Osteoblast (primary cell): Measurements from ENCODE around the gene SESN3. TPM values are rescaled to one million over a fixed set of nuclear protein-coding genes. Genes with fewer than 3 reads are reported as not detected.
"Not testable (repeated sequence)": the region's sequence is repeated elsewhere in the genome, so short reads cannot be mapped to it uniquely, and the experiment has no call there.

ENCODE experiments used
- DNase-seq: peaks from one replicate; pipeline ENCODE4 v3.0.0; 2011; ENCODE audit warnings: low spot score, mixed read lengths; ENCODE audit not compliant: insufficient read length; ENCODE audit errors: missing footprints
- H2AFZ ChIP-seq: 2 replicates; pipeline ENCODE4 v1.6.0; 2011; ENCODE audit warnings: mild to moderate bottlenecking, low read length
- H3K27ac ChIP-seq: 2 replicates; pipeline ENCODE4 v1.5.1; 2011; ENCODE audit warnings: mild to moderate bottlenecking, low read depth, low read length, moderate library complexity
- H3K27me3 ChIP-seq: 2 replicates; pipeline ENCODE4 v1.6.0; 2012; ENCODE audit warnings: mild to moderate bottlenecking, control low read depth, inconsistent platforms, low read length, moderate library complexity; ENCODE audit not compliant: insufficient read depth
- H3K36me3 ChIP-seq: 2 replicates; pipeline ENCODE4 v1.5.1; 2011; ENCODE audit warnings: mild to moderate bottlenecking, low read length, control low read depth, moderate library complexity; ENCODE audit not compliant: insufficient read depth
- H3K4me1 ChIP-seq: 2 replicates; pipeline ENCODE4 v1.5.1; 2011; ENCODE audit warnings: mild to moderate bottlenecking, low read length, control low read depth, moderate library complexity; ENCODE audit not compliant: insufficient read depth
- H3K4me2 ChIP-seq: 2 replicates; pipeline ENCODE4 v1.6.0; 2011; ENCODE audit warnings: mild to moderate bottlenecking, low read length; ENCODE audit not compliant: insufficient read depth
- H3K4me3 ChIP-seq: fragments of 200-600 bp; sonication (generic); 3 replicates; pipeline ENCODE4 v1.5.1; 2012; ENCODE audit warnings: mild to moderate bottlenecking, low read length, inconsistent platforms; ENCODE audit not compliant: insufficient read depth
- H3K79me2 ChIP-seq: 2 replicates; pipeline ENCODE4 v1.6.0; 2012; ENCODE audit warnings: mild to moderate bottlenecking, low read length, control low read depth, inconsistent platforms; ENCODE audit not compliant: insufficient read depth
- H3K9me3 ChIP-seq: 2 replicates; pipeline ENCODE4 v1.5.1; 2011; ENCODE audit warnings: low read depth, low read length, control low read depth
- H4K20me1 ChIP-seq: 2 replicates; pipeline ENCODE4 v1.6.0; 2012; ENCODE audit warnings: mild to moderate bottlenecking, low read length, control low read depth; ENCODE audit not compliant: insufficient read depth
- CTCF ChIP-seq: IDR thresholded peaks from 2 replicates; pipeline ENCODE4 v1.5.1; 2011; ENCODE audit warnings: mild to moderate bottlenecking, low read depth, low read length, moderate library complexity; ENCODE audit errors: extremely low read depth
- total RNA-seq: library from RNA; depleted of rRNA; stranded (reverse); fragments of >200 nt; gene quantifications from 2 replicates; pipeline ENCODE4 v1.2.3, GENCODE V29; 2012

Gene SESN3
- 24.6 and 33.3 TPM in 2 replicates for total RNA-seq

GRCh38 chr11:95231127-95231880, at the start of gene SESN3:
Gene SESN3, minus strand, starts transcription at chr11:95231202. Its CDS starts 342 bp downstream, at chr11:95230860.
- peaks cover 30% of the 10 kb centered on the region for H3K4me1 ChIP-seq
- peak within 1 kb of the TSS; percentile 92 for H2AFZ ChIP-seq
- no peaks in the 10 kb centered on the region for H3K9me3 ChIP-seq
- no peaks in the 10 kb centered on the region for H3K79me2 ChIP-seq
- peak within 1 kb of the TSS; percentile 94 for H3K4me2 ChIP-seq
- peak; percentile 96 for DNase-seq
- no peak for TF ChIP-seq CTCF
- H3K4me3 ChIP-seq: peak within 1 kb of the TSS; percentile 81
- H3K27me3 ChIP-seq: no peaks in the 10 kb centered on the region
- no peaks in the 10 kb centered on the region for H4K20me1 ChIP-seq
- H3K36me3 ChIP-seq: no peaks in the 10 kb centered on the region
- H3K27ac ChIP-seq: peak within 1 kb of the TSS; percentile 44

GRCh38 chr11:95279921-95280868, 49.2 kb upstream of the SESN3 start:
- no peak for DNase-seq

GRCh38 chr11:95277868-95278267, 46.9 kb upstream of the SESN3 start:
- DNase-seq: no peak
- Histone ChIP-seq H3K4me1 (peaks cover 2% of the 10 kb centered on the region), H2AFZ (no peak overlapping the region), H3K27ac (no peak overlapping the region), H3K4me2 (no peak overlapping the region), H3K27me3 (peaks cover 3% of the 10 kb centered on the region), H4K20me1 (no peaks in the 10 kb centered on the region), H3K4me3 (no peak overlapping the region), H3K36me3 (no peaks in the 10 kb centered on the region), H3K79me2 (no peaks in the 10 kb centered on the region), H3K9me3 (no peaks in the 10 kb centered on the region)
- TF ChIP-seq CTCF: no peak

More at GRCh38 chr11:95279921-95280868, 49.2 kb upstream of the SESN3 start:
- TF ChIP-seq CTCF: no peak
- H2AFZ ChIP-seq: no peak overlapping the region
- H3K27ac ChIP-seq: no peak overlapping the region
- H3K36me3 ChIP-seq: no peaks in the 10 kb centered on the region
- no peak overlapping the region for H3K4me2 ChIP-seq
- no peaks in the 10 kb centered on the region for H4K20me1 ChIP-seq
- no peaks in the 10 kb centered on the region for H3K79me2 ChIP-seq
- peaks cover 2% of the 10 kb centered on the region for H3K4me1 ChIP-seq
- no peak overlapping the region for H3K4me3 ChIP-seq
- H3K27me3 ChIP-seq: peaks cover 3% of the 10 kb centered on the region
- H3K9me3 ChIP-seq: no peaks in the 10 kb centered on the region

GRCh38 chr11:95276139-95276538, 45.1 kb upstream of the SESN3 start:
- no peak overlapping the region for H2AFZ ChIP-seq
- H3K36me3 ChIP-seq: no peaks in the 10 kb centered on the region
- no peaks in the 10 kb centered on the region for H4K20me1 ChIP-seq
- H3K4me1 ChIP-seq: no peaks in the 10 kb centered on the region
- no peaks in the 10 kb centered on the region for H3K79me2 ChIP-seq
- no peak overlapping the region for H3K4me2 ChIP-seq
- TF ChIP-seq CTCF: no peak
- H3K4me3 ChIP-seq: no peak overlapping the region
- DNase-seq: no peak
- no peaks in the 10 kb centered on the region for H3K27me3 ChIP-seq
- H3K9me3 ChIP-seq: no peaks in the 10 kb centered on the region
- H3K27ac ChIP-seq: no peak overlapping the region

GRCh38 chr11:95273618-95274017, 42.6 kb upstream of the SESN3 start:
- not testable (repeated sequence) for H4K20me1 ChIP-seq, H3K27me3 ChIP-seq, H3K79me2 ChIP-seq, H3K27ac ChIP-seq, H3K9me3 ChIP-seq, H2AFZ ChIP-seq, H3K36me3 ChIP-seq, H3K4me3 ChIP-seq, H3K4me1 ChIP-seq, H3K4me2 ChIP-seq, DNase-seq
